Activated naive CD8-positive, alpha-beta T cell treated with anti-CD3 and anti-CD28 coated beads, Interleukin-2, amount 10 ng/mL, durations not matched to agents 7 days and 5 days (primary cell): ENCODE results near the gene BACH2. TPM values are rescaled to one million over a fixed set of nuclear protein-coding genes. Genes with fewer than 3 reads are reported as not detected.
A peak's percentile ranks its signal among the peaks of the same experiment; 100 is the strongest.

ENCODE experiments used
- ATAC-seq: fragments of 150-1000 bp; cut with Tn5 transposase; one replicate; pipeline ENCODE4 v1.10.0; 2021; ENCODE audit warnings: low read depth, moderate library complexity
- POLR2A ChIA-PET: fragments of 350-600 bp; sonication (Branson Sonifier 250); formaldehyde crosslinking; loops from one replicate; lab custom pipeline; 2021; ENCODE audit warnings: antibody characterized with exemption; lab: Charles Lee
- DNase-seq: peaks from one replicate; pipeline ENCODE4 v3.0.0; 2021
- H3K27ac Mint-ChIP-seq: one replicate; pipeline ENCODE4 v1.8.0; 2022; ENCODE audit warnings: mild to moderate bottlenecking, mixed read lengths
- H3K27me3 Mint-ChIP-seq: one replicate; pipeline ENCODE4 v1.8.0; 2022; ENCODE audit warnings: mild to moderate bottlenecking, moderate library complexity, mixed read lengths
- H3K36me3 Mint-ChIP-seq: one replicate; pipeline ENCODE4 v1.8.0; 2021; ENCODE audit warnings: mild to moderate bottlenecking, mixed read lengths
- H3K4me1 Mint-ChIP-seq: one replicate; pipeline ENCODE4 v1.8.0; 2021; ENCODE audit warnings: mixed read lengths
- H3K4me3 Mint-ChIP-seq: one replicate; pipeline ENCODE4 v1.8.0; 2022; ENCODE audit warnings: mild to moderate bottlenecking, moderate library complexity, mixed read lengths
- H3K9me3 Mint-ChIP-seq: one replicate; pipeline ENCODE4 v1.8.0; 2021; ENCODE audit warnings: mixed read lengths
- total RNA-seq, 2 experiments: library from RNA; stranded (reverse); gene quantifications; one replicate each; pipeline ENCODE4 v1.2.3, GENCODE V29; 2021

BACH2 gene
- total RNA-seq, 2 experiments from 2014 or later = 61.7 to 65.8 TPM

DNA sequence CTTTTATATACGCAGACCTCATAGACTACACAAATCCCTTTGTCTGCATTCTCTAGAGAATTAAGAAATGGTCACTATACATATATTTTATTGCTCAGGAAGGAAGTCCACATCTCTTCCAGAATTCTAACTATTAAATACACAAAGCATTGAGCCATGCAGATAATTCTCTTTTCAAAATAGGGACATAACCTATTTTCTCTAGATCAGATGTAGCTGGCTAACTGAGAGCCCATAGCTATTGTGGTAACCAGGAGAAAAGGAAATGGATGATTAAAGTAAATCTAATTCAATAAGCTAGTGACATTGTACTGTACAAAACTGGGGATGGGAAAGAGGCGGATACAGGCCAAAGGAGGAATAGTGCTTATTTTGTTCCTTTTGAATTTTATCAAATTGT lies 137.2 kb downstream of the BACH2 start:
- POLR2A ChIA-PET = interaction anchor here (0.8 kb wide), 1 partner anchor 9 kb away, joined by 3 read pairs; no protein-coding TSS in a partner anchor
- Mint-ChIP-seq H3K27ac (peak overlapping the region; percentile 30), H3K4me3 (peak overlapping the region; percentile 7), H3K27me3 (no peaks in the 10 kb centered on the region), H3K36me3 (peaks cover 13% of the 10 kb centered on the region), H3K4me1 (peaks cover 65% of the 10 kb centered on the region), H3K9me3 (no peaks in the 10 kb centered on the region)
- no peak for ATAC-seq
- DNase-seq = no peak

DNA sequence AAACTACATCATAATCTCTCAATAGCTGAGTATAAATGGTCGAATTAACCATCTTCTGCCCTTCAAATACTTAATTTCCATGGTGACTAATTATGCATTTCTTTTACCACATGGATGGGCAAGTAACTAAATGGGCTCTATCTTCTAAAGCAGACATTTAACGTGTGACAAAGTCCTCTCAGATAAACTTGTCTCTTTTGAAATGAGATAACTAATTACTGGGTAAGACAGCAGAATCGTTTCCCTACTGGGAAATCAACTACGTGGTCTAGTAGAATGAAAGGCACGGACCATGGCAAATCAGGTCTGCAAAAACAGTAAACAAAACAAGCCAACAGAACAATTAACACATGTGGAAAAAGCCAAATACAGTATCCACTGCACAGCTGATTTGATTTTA lies 137.7 kb downstream of the BACH2 start:
- POLR2A ChIA-PET = no interaction called here
- Mint-ChIP-seq H3K4me3 (no peak overlapping the region), H3K27me3 (no peaks in the 10 kb centered on the region), H3K27ac (peak overlapping the region; percentile 21), H3K9me3 (no peaks in the 10 kb centered on the region), H3K36me3 (peaks cover 13% of the 10 kb centered on the region), H3K4me1 (peaks cover 69% of the 10 kb centered on the region)
- no peak for ATAC-seq
- DNase-seq = no peak

DNA sequence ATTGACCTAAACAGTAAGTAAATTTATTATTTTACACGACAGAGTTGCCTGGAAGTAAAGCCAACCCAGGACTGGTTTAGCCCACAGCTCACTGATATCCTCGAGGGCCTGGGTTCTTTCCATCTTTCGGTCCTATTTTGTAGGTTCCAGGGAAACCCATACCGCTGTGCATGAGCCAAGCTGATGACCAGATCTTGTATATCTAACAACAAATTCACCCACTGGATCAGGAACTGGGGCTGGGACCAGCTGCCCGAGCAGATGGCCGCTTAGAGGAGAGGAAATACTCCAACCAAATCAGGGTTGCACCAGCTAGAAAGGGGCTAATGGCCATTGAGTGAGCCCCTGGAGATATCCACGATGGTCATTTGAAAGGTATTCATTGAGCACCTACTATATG lies 139.2 kb downstream of the BACH2 start:
- no peaks in the 10 kb centered on the region for H3K9me3 Mint-ChIP-seq
- peaks cover 63% of the 10 kb centered on the region for H3K4me1 Mint-ChIP-seq
- POLR2A ChIA-PET = interaction anchor here (1.2 kb wide), 1 partner anchor 46 kb away, joined by 6 read pairs; no protein-coding TSS in a partner anchor
- DNase-seq = no peak
- peak overlapping the region; percentile 61 for H3K4me3 Mint-ChIP-seq
- H3K27ac Mint-ChIP-seq = peak overlapping the region; percentile 90
- no peaks in the 10 kb centered on the region for H3K27me3 Mint-ChIP-seq
- H3K36me3 Mint-ChIP-seq = peaks cover 5% of the 10 kb centered on the region
- ATAC-seq = no peak

DNA sequence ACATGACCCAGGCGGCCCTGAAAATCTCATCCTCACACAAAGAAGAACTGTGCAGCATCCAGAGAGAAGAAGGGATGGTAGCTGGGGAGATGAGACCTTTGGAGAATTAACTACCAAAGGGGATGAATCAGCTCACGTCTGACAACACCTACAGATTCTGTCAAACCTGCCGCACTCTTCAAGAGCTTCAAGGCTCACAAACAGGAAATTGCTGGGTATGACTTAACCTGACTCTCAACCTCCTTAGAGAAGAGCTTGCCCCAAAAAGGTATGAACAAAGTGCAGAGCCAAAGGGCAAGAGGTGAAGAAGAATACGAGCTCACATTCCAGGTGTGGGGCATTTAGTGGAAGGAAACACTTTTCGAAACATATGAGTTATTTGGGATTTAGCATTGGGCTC lies 139.8 kb downstream of the BACH2 start:
- DNase-seq (no peak), ATAC-seq (peak; percentile 96)
- H3K4me1 Mint-ChIP-seq = peaks cover 62% of the 10 kb centered on the region
- peak overlapping the region; percentile 61 for H3K4me3 Mint-ChIP-seq
- POLR2A ChIA-PET = interaction anchor here (1.2 kb wide), 1 partner anchor 46 kb away, joined by 6 read pairs; no protein-coding TSS in a partner anchor
- H3K27me3 Mint-ChIP-seq = no peaks in the 10 kb centered on the region
- peaks cover 5% of the 10 kb centered on the region for H3K36me3 Mint-ChIP-seq
- peak overlapping the region; percentile 90 for H3K27ac Mint-ChIP-seq
- H3K9me3 Mint-ChIP-seq = no peaks in the 10 kb centered on the region

DNA sequence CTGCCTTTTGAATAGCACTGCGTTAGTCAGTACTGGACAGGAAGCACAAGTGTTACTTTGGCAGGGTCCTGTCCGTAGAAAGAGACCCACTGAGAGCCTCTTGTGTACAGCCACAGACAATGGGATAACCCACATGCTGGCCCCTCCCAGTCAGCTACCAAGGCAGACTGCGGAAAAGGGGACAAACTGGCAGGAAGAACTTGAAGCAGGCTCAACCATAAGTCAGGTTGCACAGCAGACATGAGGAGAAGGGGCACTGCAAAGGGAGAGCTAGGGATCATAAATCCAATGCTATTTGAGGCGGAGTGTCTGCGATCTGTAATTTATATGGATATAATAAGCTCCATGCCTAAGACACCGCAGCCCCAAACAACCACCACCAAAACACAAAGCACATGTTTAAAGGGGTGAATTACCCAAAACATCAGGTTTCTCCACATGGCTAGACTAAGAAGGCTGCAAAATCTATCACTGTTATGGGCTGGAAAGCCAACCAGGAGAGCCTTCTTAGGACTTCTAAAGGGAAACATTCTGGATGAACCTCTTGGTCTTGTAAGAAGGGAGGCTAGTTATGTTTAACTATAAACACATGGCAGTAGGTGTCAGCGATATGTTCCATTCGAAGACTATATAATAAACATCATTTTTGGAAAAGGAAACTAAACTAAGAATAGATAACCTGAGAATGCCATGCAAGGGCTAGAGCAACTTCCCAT lies 141.7 kb downstream of the BACH2 start:
- no peak for DNase-seq
- POLR2A ChIA-PET = no interaction called here
- peaks cover 3% of the 10 kb centered on the region for H3K9me3 Mint-ChIP-seq
- H3K36me3 Mint-ChIP-seq = peaks cover 13% of the 10 kb centered on the region
- H3K27me3 Mint-ChIP-seq = no peaks in the 10 kb centered on the region
- peak overlapping the region; percentile 42 for H3K27ac Mint-ChIP-seq
- no peak for ATAC-seq
- no peak overlapping the region for H3K4me3 Mint-ChIP-seq
- H3K4me1 Mint-ChIP-seq = peaks cover 63% of the 10 kb centered on the region

DNA sequence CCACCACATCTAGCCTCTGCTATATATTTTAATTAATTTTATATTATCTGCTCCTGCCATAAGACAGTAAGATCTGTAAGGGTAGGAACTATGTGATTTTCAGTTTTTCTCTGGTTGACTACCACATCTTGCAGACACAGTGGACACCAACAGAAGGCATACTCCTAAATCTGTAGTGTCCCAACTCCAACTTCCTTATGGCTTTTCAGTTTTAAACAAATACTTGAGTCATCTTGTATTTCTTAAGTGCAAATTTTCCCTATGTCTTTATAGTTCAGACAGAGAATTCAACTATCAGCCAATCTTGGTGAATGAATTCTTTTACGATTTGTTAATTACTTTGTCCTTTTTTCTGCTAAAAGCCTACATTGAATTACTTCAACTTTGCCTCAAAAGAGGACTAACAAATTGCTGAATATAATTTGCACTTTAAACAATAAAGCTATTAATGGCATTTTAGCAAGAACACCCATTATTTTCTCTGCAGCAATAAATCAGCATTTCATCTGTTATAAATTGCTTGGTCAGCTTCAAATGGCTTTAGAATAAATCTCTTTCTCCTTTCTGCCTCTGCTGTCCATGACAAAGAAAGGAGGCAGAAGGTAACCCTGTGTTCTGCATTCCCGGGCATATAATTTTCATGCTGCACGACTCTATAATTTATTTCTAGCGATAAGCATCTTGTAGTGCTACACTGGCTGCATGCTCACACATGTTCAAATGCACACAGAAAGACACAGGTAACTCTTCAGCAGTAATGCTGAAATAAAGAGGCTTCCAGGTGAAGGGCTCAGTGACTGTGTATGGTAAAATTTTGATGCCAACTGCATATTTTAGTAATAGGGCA lies 144.8 kb downstream of the BACH2 start:
- ATAC-seq (no peak), DNase-seq (no peak)
- no peak overlapping the region for H3K27ac Mint-ChIP-seq
- no peak overlapping the region for H3K4me3 Mint-ChIP-seq
- peaks cover 18% of the 10 kb centered on the region for H3K36me3 Mint-ChIP-seq
- peaks cover 57% of the 10 kb centered on the region for H3K4me1 Mint-ChIP-seq
- POLR2A ChIA-PET = no interaction called here
- H3K9me3 Mint-ChIP-seq = peaks cover 3% of the 10 kb centered on the region
- H3K27me3 Mint-ChIP-seq = no peaks in the 10 kb centered on the region

DNA sequence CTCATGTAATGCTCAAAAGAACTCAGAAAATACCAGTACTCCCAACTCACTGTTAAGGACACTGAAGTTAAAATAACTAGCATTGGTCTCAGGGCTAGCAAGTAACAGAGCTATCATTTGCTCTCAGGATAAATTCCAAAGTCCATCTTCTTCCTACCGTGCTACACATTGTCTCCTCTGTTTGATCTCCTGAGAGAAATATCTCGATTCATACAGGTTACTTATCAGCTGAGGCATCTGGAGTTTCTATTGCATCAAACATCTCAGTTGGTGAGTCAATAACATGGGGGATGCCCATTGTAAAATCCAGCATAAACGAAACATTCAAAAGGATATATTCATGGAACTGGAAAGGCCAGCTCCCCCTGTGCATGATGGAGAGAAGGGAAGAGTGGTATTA lies 147.4 kb downstream of the BACH2 start:
- H3K4me1 Mint-ChIP-seq = peaks cover 54% of the 10 kb centered on the region
- DNase-seq = no peak
- no peak for ATAC-seq
- peaks cover 3% of the 10 kb centered on the region for H3K9me3 Mint-ChIP-seq
- POLR2A ChIA-PET = no interaction called here
- no peak overlapping the region for H3K27ac Mint-ChIP-seq
- H3K36me3 Mint-ChIP-seq = peaks cover 33% of the 10 kb centered on the region
- H3K27me3 Mint-ChIP-seq = no peaks in the 10 kb centered on the region
- no peak overlapping the region for H3K4me3 Mint-ChIP-seq

DNA sequence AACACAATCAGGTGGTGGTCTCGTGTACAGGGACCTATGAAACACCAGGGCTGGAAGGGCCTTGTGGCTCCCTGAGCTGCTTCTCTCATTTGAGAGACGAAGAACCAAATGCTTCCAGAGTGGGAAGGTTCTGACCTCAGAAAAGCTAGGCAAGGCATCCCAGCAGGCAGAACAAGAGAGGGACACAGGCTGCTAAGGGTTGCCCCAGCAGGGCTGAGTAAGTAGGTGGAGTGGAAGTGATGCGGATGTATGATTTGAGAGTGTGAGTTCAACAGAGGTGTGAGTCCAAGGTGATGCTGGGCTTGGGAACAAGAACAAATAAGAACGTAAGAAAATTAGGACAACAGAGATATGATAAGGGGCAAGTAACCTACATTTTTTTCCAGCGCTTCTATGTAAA lies 147.8 kb downstream of the BACH2 start:
- H3K4me1 Mint-ChIP-seq = peaks cover 51% of the 10 kb centered on the region
- DNase-seq (no peak), ATAC-seq (peak; percentile 36)
- H3K27ac Mint-ChIP-seq = peak overlapping the region; percentile 53
- peaks cover 3% of the 10 kb centered on the region for H3K9me3 Mint-ChIP-seq
- POLR2A ChIA-PET = no interaction called here
- H3K36me3 Mint-ChIP-seq = peaks cover 31% of the 10 kb centered on the region
- no peak overlapping the region for H3K4me3 Mint-ChIP-seq
- no peaks in the 10 kb centered on the region for H3K27me3 Mint-ChIP-seq

DNA sequence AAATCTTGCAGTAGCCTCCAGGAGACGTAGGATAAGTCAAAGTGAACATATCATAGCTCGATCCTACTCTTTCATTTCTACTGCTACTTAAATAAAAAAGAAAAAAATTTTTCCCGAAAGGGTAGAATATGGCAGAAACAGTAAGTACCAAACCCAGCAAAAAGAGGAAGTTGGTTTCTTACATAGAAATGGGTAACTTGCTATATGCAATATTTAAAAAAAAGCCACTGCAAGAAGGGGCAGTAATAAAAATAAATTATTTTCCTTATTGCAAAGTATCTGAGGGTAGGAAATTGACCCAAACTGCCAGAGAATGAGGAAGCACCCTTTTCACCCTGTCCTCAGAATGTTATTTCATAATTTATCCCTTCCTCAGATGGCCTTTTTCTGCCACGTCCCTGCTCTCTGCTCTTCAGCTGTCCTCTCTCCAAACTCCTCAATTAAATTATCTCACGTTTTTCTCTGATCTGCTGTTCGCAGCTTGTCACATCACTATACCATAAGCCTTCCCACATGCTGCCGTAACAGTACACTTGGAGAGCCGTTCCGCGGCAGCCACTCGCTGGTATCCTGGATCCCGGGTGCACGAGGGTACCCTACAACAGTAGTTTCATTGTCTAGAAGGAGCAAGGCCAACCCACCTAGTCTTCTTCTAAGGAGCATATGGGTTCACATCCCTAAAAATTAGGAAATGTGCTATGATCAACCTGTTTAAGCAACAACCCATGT lies 149.6 kb downstream of the BACH2 start:
- no peaks in the 10 kb centered on the region for H3K27me3 Mint-ChIP-seq
- peak overlapping the region; percentile 41 for H3K27ac Mint-ChIP-seq
- DNase-seq (no peak), ATAC-seq (no peak)
- H3K4me1 Mint-ChIP-seq = peaks cover 52% of the 10 kb centered on the region
- H3K4me3 Mint-ChIP-seq = no peak overlapping the region
- peaks cover 3% of the 10 kb centered on the region for H3K9me3 Mint-ChIP-seq
- POLR2A ChIA-PET = no interaction called here
- H3K36me3 Mint-ChIP-seq = peaks cover 37% of the 10 kb centered on the region

DNA sequence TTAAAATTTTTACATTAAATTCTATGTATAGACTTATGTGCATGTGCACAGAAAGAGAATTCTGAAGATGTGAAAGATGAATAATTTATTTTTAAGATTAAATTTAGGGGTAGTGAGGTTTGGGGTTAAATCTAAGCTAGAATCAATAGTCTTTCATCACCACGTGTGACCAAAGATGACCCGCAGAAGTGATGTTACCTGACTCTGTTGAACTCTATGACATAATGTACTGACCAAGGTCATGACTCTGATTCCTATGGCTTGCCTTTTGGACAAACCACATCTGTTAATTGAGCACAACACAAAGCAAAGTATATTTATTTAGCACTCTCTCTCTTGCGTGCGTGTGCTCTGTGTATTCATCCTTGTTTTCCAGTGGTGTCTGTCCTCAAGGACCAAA lies 150.6 kb downstream of the BACH2 start:
- H3K9me3 Mint-ChIP-seq = peaks cover 3% of the 10 kb centered on the region
- ATAC-seq = no peak
- H3K27ac Mint-ChIP-seq = no peak overlapping the region
- no peaks in the 10 kb centered on the region for H3K27me3 Mint-ChIP-seq
- peaks cover 52% of the 10 kb centered on the region for H3K4me1 Mint-ChIP-seq
- H3K36me3 Mint-ChIP-seq = peaks cover 39% of the 10 kb centered on the region
- no peak overlapping the region for H3K4me3 Mint-ChIP-seq
- POLR2A ChIA-PET = no interaction called here
- no peak for DNase-seq

DNA sequence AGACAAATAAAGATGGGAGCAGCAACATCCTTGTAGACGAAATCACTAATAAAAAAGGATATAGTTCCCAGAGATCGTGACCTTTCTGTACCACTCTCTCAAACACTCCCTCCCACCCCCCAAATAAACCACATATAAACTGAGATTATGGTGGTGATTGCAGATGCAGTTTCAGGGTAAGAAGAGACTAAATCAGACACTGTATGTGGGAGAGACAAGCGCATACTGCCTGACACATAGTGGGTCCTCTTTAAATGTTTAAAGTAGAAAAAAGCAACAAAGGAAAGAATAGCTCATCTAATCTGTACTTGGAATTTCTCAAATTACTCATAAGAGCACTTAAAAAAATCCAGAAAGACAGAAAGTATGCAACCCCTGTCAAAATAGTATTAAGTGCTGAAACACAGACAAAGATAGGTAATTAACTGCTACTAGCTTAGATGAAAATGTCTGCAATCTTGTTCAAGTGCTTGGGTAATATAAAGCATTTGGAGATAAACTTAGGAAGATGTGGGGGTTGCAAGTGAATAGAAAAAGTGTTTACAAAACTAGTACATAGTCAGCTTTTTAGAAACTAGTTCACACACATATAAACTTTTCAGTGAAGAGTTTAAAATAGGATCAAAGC lies 151.6 kb downstream of the BACH2 start:
- H3K4me3 Mint-ChIP-seq = peak overlapping the region; percentile 16
- H3K4me1 Mint-ChIP-seq = peaks cover 47% of the 10 kb centered on the region
- POLR2A ChIA-PET = interaction anchor here (0.7 kb wide), 1 partner anchor 542 kb away, joined by 4 read pairs; no protein-coding TSS in a partner anchor
- no peak for DNase-seq
- H3K9me3 Mint-ChIP-seq = no peaks in the 10 kb centered on the region
- peaks cover 33% of the 10 kb centered on the region for H3K36me3 Mint-ChIP-seq
- no peak for ATAC-seq
- no peaks in the 10 kb centered on the region for H3K27me3 Mint-ChIP-seq
- H3K27ac Mint-ChIP-seq = no peak overlapping the region

DNA sequence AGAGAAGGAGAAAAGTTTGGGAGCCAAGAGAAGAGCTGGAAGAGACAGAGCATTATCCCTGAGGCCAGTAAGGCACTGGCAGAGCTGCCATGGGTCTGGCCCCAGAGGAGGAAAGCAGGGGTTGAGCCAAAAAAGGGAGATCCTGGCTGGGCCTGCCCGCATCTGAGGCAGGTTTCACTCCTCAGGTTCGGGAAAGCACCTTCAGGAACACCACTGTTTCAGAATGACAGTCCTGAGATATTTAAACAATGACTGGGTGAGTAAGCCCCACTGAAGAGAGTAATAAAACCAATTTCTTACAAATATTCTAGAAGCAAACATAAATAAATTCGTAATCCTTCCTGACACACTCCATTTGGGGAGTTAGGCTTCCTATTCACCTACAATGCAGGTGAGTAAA lies 152.2 kb downstream of the BACH2 start:
- Mint-ChIP-seq H3K9me3 (no peaks in the 10 kb centered on the region), H3K27ac (no peak overlapping the region), H3K4me3 (peak overlapping the region; percentile 16), H3K27me3 (no peaks in the 10 kb centered on the region), H3K36me3 (peaks cover 33% of the 10 kb centered on the region), H3K4me1 (peaks cover 47% of the 10 kb centered on the region)
- POLR2A ChIA-PET = no interaction called here
- ATAC-seq (no peak), DNase-seq (no peak)

DNA sequence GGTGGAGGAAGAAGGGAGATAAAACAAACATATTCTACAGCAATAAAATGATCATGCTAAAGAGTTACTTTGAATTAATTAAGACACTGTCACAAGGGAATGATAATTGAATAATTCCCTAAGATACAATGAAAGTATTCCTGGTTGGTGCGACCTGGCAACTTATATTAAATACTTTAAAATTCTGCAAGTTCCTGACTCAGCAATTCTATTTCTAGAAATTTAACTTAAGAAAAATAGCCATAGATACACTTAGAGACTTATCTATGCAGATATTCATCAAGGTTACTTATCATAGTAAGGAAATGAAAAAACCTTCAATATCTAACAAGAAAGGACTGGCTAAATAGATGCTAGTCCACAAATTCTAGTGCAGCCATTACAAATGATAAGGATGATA lies 156.0 kb downstream of the BACH2 start:
- H3K9me3 Mint-ChIP-seq = no peaks in the 10 kb centered on the region
- POLR2A ChIA-PET = no interaction called here
- peaks cover 47% of the 10 kb centered on the region for H3K4me1 Mint-ChIP-seq
- no peak overlapping the region for H3K4me3 Mint-ChIP-seq
- no peak overlapping the region for H3K27ac Mint-ChIP-seq
- peaks cover 27% of the 10 kb centered on the region for H3K36me3 Mint-ChIP-seq
- ATAC-seq (no peak), DNase-seq (no peak)
- H3K27me3 Mint-ChIP-seq = no peaks in the 10 kb centered on the region
